Stimulated activated CD8-positive, alpha-beta memory T cell treated with anti-CD3 and anti-CD28 coated beads, Interleukin-4, amount 100 ng/mL, for 4 hours (primary cell): ENCODE data around the gene KIAA1328.

ENCODE experiments used
- DNase-seq, 2 donors: peaks; one replicate each; pipeline ENCODE4 v3.0.0-alpha.2; 2020; ENCODE audit warnings: low read depth in 2 of 2, low spot score in 1 of 2

KIAA1328 gene

DNA sequence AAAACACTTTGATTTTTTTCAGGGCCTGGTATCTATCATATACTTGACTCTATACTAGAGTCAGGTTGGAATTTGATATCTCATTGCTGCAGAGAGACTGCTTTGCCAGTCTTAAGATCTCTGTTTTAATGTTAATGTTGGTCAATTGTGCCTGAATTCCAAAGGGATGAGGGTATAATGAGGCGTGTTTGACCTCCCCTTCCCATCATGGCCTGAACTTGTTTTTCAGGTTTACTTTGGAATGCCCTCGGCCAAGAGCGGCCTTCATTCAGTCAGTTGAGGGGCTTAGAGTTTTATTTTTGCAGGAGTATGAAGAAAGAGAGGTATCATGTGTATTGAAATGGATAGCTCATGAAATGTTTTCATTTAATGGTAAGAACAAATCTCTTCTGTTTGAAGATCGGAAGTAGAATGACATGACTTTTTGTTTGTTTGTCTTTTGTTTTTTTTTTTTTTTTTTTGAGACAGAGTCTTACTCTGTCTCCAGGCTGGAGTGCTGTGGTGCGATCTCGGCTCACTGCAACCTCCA is 119.0 kb downstream of the KIAA1328 start:
- DNase-seq = no peak

DNA sequence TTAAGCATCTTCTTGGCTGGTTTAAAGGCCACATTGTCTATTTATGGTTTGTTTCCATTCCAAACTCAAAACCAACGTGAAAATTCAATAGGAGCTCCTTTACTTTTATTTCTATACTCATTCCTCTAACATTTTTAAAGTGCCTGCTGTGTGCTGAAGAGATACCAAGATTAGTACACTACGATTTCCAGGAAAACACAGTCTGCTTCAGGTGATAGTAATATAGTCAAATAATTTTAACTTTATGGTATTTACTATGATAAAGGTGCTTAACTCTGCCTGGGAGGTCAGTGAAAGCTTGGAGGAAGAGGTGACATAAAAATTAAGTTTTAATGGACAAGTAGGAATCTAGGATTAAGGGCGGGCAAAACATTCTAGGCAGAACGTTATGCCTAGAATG is 121.4 kb downstream of the KIAA1328 start:
- DNase-seq = no peak

GRCh38 chr18:36950960-36951359 is 122.0 kb downstream of the KIAA1328 start:
- DNase-seq = no peak

- no peak for DNase-seq
Measured at GRCh38 chr18:36953047-36953446, 124.1 kb downstream of the KIAA1328 start.

DNA sequence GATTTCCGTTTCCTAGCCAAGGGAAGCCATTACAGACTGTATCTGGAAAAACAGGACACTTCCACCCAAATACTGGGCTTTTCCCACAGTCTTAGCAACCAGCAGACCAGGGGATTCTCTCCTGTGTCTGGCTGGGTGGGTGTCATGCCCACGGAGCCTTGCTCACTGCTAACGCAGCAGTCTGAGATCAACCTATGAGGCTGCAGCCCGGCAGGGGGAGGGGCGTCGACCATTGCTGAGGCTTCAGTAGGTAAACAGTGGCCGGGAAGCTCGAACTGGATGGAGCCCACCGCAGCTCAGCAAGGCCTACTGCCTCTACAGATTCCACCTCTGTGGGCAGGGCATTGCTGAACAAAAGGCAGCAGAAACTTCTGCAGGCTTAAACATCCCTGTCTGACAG is 131.1 kb downstream of the KIAA1328 start:
- DNase-seq = no peak

DNA sequence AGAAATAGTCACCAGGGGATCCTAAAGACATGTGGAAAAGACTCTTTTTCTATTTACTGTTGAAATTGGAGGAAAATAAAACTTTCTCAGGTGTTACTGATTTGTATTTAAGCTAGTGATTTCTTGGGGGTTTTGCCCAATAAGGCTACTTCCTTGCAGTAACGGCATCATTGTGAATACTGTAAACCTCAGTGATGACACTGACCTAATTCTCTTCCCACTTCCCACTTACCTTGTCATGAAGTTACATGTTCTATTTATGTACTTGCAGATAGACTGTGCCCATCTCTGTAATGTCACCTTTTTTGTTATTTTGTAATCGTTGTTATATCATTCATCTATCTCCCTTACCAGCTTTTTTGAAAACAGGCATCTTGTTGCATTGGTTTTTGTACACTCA is 134.5 kb downstream of the KIAA1328 start:
- DNase-seq = no peak

- DNase-seq = no peak
Measured at GRCh38 chr18:36974686-36975085, 145.8 kb downstream of the KIAA1328 start.

DNA sequence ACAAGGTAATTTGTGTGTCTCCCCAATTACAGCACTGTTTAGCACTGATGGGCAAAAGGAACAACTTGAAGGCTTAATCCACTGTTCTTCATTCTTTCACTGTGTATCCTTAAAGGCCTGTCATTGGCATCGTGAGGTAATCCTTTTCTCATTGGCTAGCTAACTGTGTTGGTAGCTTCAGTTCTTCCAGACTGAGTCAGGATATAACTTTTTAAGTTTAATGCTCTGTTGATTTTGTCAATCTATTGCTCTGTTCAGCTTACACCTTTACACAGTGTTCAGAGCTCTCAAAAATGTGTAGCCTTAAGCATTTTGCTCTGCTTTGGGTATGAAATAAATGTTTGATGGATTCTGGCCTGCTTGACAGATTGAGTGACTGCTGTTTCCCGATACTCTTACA is 148.2 kb downstream of the KIAA1328 start:
- no peak for DNase-seq

GRCh38 chr18:36993068-36993467 is 164.1 kb downstream of the KIAA1328 start:
- no peak for DNase-seq

- no peak for DNase-seq
Measured at GRCh38 chr18:37006742-37007141, 177.8 kb downstream of the KIAA1328 start.

- DNase-seq = no peak
Measured at GRCh38 chr18:37012452-37012851, 183.5 kb downstream of the KIAA1328 start.

DNA sequence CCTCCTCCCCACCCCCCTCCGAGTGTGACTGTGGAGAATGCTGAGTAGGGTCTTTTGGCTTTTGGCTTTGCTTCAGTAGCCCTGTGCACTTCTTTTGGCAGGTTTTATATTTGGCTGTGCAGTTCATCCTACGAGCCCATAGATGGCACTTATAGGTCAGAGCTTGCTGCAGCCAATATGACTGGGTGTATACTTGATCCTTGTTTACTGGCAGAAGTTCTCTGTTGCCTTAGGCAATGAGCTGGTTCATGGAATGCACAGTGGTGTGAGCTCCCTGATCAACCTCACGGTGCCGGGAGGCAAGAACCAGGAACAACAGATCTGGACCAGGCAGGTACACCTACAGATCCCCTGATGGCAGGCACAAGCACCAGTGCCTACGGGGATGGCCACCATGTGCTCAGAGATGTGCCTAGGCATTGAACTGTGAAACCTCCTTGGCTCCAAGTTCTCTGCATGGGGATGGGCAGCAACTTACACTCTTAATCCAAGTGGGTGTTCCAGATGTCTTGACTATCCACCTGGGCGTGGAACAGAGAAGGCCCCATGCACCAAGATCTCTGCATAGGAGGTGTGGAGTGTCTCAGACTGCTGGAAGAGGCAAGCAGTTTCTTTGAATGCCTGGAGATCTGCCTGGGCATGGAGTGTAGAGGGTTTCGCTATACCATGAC is 190.4 kb downstream of the KIAA1328 start:
- no peak for DNase-seq

GRCh38 chr18:37033419-37033818 is 204.5 kb downstream of the KIAA1328 start:
- DNase-seq = no peak

- no peak for DNase-seq
Measured at GRCh38 chr18:37042381-37042780, 213.5 kb downstream of the KIAA1328 start.

GRCh38 chr18:37055137-37055802 is 226.3 kb downstream of the KIAA1328 start:
- DNase-seq = no peak

GRCh38 chr18:37064187-37064586 is 235.3 kb downstream of the KIAA1328 start:
- no peak for DNase-seq

DNA sequence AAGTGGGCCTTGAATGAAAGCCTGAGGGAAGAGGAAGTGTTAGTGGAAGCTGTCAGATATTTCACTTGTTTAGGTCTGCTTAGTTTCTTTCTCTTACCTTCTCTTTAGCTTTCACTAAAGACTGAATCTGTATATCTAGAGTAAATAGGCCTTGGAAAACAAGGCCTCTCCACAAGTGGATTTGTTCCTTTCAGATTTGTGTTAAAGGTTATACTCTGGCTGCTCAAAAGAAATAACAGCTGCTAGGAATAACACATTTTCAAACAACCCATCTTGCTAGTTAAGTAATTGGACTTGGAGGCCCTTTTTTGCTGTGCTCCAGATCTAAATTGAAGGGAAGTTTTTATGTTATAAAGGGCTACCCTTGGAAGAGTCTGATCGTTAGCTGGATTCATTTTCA is 236.3 kb downstream of the KIAA1328 start:
- DNase-seq = no peak

DNA sequence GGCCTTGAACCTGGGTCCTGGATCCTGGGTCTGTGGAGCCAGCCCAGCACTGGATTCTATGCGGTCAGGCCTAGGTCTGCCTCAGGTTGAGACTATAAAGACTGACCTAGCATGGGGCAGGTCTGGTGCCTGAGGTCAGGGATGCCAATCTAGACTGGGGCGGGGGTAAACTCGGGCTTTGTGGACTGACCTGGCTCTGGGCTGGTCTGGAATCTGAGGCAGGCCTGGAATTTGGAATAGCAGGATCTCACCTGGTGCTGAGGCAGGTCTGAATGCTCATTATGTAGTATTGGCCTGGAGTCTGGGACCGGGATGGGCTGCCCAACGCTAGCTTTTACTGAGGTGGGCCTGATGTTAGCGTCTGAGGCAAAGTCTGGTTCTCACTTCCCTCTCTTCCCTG is 256.0 kb downstream of the KIAA1328 start:
- no peak for DNase-seq

DNA sequence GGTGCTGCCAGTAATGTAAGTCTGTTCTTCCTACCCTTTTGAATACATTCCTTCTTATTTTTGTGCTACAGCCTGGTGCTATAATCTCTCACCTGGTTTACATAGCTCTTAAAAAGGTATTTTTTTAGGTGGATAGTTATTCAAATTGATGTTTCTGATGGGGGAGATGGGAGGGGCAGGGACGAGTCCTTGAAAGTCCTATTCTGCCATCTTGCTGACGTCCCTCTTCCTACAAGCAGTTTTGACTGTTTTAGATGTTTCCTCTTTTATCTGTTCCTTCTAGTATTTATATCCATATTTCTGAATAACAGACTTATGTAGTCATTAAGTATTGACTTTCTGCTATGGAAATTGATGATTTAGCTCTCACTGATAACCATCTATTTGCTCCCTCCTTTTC is 256.4 kb downstream of the KIAA1328 start:
- DNase-seq = no peak

DNA sequence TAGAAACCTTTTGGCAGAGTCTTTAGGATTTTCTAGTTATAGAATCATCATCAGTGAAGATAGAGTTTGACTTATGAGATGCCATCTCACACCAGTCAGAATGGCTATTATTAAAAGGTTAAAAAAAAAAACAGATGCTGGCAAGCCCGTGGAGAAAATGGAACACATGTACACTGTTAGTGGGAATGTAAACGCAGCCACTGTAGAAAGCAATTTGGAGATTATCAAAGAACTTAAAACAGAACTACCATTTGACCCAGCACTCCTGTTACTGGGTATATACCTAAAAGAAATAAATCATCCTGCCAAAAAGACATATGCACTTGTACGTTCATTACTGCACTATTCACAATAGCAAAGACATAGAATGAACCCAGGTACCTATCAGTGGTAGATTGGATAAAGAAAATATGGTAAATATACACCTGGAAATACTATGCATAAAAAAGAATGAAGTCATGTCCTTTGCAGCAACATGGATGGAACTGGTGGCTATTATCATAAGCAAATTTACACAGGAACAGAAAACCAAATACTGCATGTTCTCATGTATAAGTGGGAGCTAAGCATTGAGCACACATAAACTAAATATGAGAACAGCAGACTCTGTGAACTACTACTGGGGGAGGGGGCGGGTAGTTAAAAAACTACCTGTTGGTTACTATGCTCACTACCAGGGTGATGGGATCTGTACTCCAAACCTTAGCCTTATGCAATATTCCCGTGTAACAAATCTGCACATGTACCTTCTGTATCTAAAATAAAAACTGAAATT is 279.0 kb downstream of the KIAA1328 start:
- DNase-seq = no peak

DNA sequence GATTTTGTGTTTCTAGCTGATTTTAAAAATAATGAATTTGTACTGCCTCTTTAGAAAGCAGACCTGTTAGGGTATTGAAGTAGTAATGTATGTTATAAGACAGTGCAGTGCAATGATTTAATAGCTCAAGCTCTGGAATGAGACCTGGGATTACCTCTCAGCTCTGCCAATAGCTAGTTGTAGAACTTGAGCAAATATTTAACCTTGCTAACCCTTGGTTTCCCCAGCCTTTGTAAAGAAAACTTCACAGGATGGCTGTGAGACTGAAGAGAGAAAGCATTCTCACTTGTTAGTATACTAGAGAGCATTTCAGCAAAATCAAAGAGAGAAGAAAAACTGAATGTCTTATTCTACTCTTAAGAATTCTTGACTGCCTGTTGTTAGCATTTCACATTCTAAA is 293.9 kb downstream of the KIAA1328 start:
- DNase-seq = no peak

DNA sequence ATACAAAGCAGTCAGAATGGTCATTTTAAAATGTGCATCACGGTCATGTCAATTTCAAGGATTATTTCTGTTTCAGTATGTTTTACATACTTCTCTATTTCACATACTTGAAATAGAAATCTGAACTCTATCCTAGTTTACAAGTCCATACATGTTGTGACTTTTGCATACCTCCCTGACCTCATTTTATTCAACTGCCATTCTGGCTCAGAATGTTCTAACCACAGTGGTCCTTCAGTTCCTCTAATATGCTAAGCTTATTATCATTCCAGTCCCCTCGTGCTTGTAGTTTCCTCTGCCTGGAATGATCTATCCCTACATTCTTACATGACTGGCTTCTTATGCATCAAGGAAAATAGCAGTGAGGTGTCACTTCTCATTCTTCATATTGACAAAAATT is 295.6 kb downstream of the KIAA1328 start:
- DNase-seq = no peak
